WTC11 (cell line): ENCODE results near the gene POP5.

Source experiments
- ATF3 ChIP-seq: sonication (generic); formaldehyde crosslinking; conservative IDR thresholded peaks from 2 replicates; pipeline ENCODE4 v1.8.1; 2022; ENCODE audit warnings: mild to moderate bottlenecking, missing genetic modification reagents
- CTCF ChIP-seq: fragments of 200-600 bp; IDR thresholded peaks from 2 replicates; pipeline ENCODE4 v1.8.0; 2022; ENCODE audit warnings: antibody characterized with exemption
- ESRRA ChIP-seq: sonication (generic); formaldehyde crosslinking; IDR thresholded peaks from 2 replicates; pipeline ENCODE4 v1.8.1; 2022; ENCODE audit warnings: mild to moderate bottlenecking, missing genetic modification reagents, borderline replicate concordance
- FOXK1 ChIP-seq: sonication (generic); formaldehyde crosslinking; IDR thresholded peaks from 2 replicates; pipeline ENCODE4 v1.8.0; 2022; ENCODE audit warnings: mild to moderate bottlenecking, moderate library complexity, missing genetic modification reagents
- FOXP1 ChIP-seq: sonication (generic); formaldehyde crosslinking; IDR thresholded peaks from 2 replicates; pipeline ENCODE4 v1.8.0; 2022; ENCODE audit warnings: missing genetic modification reagents, mild to moderate bottlenecking, moderate library complexity, borderline replicate concordance
- HMGXB4 ChIP-seq: sonication (generic); formaldehyde crosslinking; IDR thresholded peaks from 2 replicates; pipeline ENCODE4 v1.8.1; 2023; ENCODE audit warnings: mild to moderate bottlenecking, moderate library complexity, missing genetic modification reagents
- NR2C2 ChIP-seq: sonication (generic); formaldehyde crosslinking; IDR thresholded peaks from 2 replicates; pipeline ENCODE4 v1.8.0; 2022; ENCODE audit warnings: mild to moderate bottlenecking, missing genetic modification reagents
- SP1 ChIP-seq: sonication (generic); formaldehyde crosslinking; conservative IDR thresholded peaks from 2 replicates; pipeline ENCODE4 v1.8.1; 2022; ENCODE audit warnings: missing genetic modification reagents
- TCF7 ChIP-seq: sonication (generic); formaldehyde crosslinking; IDR thresholded peaks from 2 replicates; pipeline ENCODE4 v1.8.0; 2022; ENCODE audit warnings: mild to moderate bottlenecking, low read depth, missing genetic modification reagents, moderate library complexity
- TP53 ChIP-seq: sonication (generic); formaldehyde crosslinking; IDR thresholded peaks from 2 replicates; pipeline ENCODE4 v1.8.1; 2023; ENCODE audit warnings: mild to moderate bottlenecking, missing genetic modification reagents
- TF ChIP-seq, protein P1 (sequence below): sonication (generic); formaldehyde crosslinking; IDR thresholded peaks from 2 replicates; pipeline ENCODE4 v1.8.1; 2023; ENCODE audit warnings: mild to moderate bottlenecking, missing genetic modification reagents
- TF ChIP-seq, protein P2 (sequence below): sonication (generic); formaldehyde crosslinking; IDR thresholded peaks from 2 replicates; pipeline ENCODE4 v1.8.1; 2023; ENCODE audit warnings: mild to moderate bottlenecking, missing genetic modification reagents, borderline replicate concordance
- TF ChIP-seq, protein P3 (sequence below): sonication (generic); formaldehyde crosslinking; IDR thresholded peaks from 2 replicates; pipeline ENCODE4 v1.8.1; 2022; ENCODE audit warnings: low read depth, missing genetic modification reagents, borderline replicate concordance

- TF ChIP-seq TCF7 (CRISPR knock-in tag) (no peak), CTCF (no peak), ATF3 (CRISPR knock-in tag) (no peak), FOXP1 (CRISPR knock-in tag) (no peak), TP53 (CRISPR knock-in tag) (no peak), SP1 (no peak), NR2C2 (CRISPR knock-in tag) (no peak), FOXK1 (CRISPR knock-in tag) (no peak), ESRRA (CRISPR knock-in tag) (no peak), HMGXB4 (CRISPR knock-in tag) (no peak)
- TF ChIP-seq, protein P1, sequence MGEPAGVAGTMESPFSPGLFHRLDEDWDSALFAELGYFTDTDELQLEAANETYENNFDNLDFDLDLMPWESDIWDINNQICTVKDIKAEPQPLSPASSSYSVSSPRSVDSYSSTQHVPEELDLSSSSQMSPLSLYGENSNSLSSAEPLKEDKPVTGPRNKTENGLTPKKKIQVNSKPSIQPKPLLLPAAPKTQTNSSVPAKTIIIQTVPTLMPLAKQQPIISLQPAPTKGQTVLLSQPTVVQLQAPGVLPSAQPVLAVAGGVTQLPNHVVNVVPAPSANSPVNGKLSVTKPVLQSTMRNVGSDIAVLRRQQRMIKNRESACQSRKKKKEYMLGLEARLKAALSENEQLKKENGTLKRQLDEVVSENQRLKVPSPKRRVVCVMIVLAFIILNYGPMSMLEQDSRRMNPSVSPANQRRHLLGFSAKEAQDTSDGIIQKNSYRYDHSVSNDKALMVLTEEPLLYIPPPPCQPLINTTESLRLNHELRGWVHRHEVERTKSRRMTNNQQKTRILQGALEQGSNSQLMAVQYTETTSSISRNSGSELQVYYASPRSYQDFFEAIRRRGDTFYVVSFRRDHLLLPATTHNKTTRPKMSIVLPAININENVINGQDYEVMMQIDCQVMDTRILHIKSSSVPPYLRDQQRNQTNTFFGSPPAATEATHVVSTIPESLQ (CRISPR knock-in tag): no peak
- TF ChIP-seq, protein P2, sequence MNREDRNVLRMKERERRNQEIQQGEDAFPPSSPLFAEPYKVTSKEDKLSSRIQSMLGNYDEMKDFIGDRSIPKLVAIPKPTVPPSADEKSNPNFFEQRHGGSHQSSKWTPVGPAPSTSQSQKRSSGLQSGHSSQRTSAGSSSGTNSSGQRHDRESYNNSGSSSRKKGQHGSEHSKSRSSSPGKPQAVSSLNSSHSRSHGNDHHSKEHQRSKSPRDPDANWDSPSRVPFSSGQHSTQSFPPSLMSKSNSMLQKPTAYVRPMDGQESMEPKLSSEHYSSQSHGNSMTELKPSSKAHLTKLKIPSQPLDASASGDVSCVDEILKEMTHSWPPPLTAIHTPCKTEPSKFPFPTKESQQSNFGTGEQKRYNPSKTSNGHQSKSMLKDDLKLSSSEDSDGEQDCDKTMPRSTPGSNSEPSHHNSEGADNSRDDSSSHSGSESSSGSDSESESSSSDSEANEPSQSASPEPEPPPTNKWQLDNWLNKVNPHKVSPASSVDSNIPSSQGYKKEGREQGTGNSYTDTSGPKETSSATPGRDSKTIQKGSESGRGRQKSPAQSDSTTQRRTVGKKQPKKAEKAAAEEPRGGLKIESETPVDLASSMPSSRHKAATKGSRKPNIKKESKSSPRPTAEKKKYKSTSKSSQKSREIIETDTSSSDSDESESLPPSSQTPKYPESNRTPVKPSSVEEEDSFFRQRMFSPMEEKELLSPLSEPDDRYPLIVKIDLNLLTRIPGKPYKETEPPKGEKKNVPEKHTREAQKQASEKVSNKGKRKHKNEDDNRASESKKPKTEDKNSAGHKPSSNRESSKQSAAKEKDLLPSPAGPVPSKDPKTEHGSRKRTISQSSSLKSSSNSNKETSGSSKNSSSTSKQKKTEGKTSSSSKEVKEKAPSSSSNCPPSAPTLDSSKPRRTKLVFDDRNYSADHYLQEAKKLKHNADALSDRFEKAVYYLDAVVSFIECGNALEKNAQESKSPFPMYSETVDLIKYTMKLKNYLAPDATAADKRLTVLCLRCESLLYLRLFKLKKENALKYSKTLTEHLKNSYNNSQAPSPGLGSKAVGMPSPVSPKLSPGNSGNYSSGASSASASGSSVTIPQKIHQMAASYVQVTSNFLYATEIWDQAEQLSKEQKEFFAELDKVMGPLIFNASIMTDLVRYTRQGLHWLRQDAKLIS (CRISPR knock-in tag): no peak
- TF ChIP-seq, protein P3, sequence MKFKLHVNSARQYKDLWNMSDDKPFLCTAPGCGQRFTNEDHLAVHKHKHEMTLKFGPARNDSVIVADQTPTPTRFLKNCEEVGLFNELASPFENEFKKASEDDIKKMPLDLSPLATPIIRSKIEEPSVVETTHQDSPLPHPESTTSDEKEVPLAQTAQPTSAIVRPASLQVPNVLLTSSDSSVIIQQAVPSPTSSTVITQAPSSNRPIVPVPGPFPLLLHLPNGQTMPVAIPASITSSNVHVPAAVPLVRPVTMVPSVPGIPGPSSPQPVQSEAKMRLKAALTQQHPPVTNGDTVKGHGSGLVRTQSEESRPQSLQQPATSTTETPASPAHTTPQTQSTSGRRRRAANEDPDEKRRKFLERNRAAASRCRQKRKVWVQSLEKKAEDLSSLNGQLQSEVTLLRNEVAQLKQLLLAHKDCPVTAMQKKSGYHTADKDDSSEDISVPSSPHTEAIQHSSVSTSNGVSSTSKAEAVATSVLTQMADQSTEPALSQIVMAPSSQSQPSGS (CRISPR knock-in tag): no peak
Measured at GRCh38 chr12:120628919-120629318, 47.7 kb upstream of the POP5 start.
